ENCODE measurements around the gene ZFYVE16. TPM values are rescaled to one million over a fixed set of nuclear protein-coding genes. Genes with fewer than 3 reads are reported as not detected.

The ZFYVE16 gene
- total RNA-seq, result 10 to 100 TPM; 42.6 to 50.9 (median 46.9) TPM
- polyA plus RNA-seq, result 20.1 TPM
- long read RNA-seq, donor 1, full-length matches to known transcripts, result 10 of 27 reads
- long read RNA-seq, donor 1, partial matches to known transcripts, result 11 of 27 reads
- long read RNA-seq, donor 1, other reads (novel, unspliced or antisense), result 6 of 27 reads
- long read RNA-seq, donor 2, full-length matches to known transcripts, result 3 of 8 reads
- long read RNA-seq, donor 2, partial matches to known transcripts, result 2 of 8 reads
- long read RNA-seq, donor 2, other reads (novel, unspliced or antisense), result 3 of 8 reads
- long read RNA-seq, donor 3, full-length matches to known transcripts, result 19 of 46 reads
- long read RNA-seq, donor 3, partial matches to known transcripts, result 23 of 46 reads
- long read RNA-seq, donor 3, other reads (novel, unspliced or antisense), result 4 of 46 reads
- long read RNA-seq, donor 4, full-length matches to known transcripts, result 3 of 10 reads
- long read RNA-seq, donor 4, partial matches to known transcripts, result 2 of 10 reads
- long read RNA-seq, donor 4, other reads (novel, unspliced or antisense), result 5 of 10 reads

GRCh38 chr5:80407735-80408483, at the start of gene ZFYVE16:
ZFYVE16 (plus strand) TSS chr5:80408064; CDS start chr5:80434148, 26,084 bp downstream.
- intact Hi-C loops (cut with DNase I), result no loop called here
- Histone ChIP-seq H3K4me3 (ENCODE audit: low read length) (peak within 1 kb of the TSS; percentile 82), H3K27ac (ENCODE audit: low read length) (peak within 1 kb of the TSS; percentile 97), H3K9me3 (ENCODE audit: control insufficient read depth, low read length) (no peaks in the 10 kb centered on the region), H3K4me1 (ENCODE audit: control insufficient read depth, insufficient read depth, low read length) (no peaks in the 10 kb centered on the region), H3K27me3 (ENCODE audit: control insufficient read depth, insufficient read depth) (no peaks in the 10 kb centered on the region)
- WGBS, result under 1% methylated on average over 66 of the region's 66 CpGs
- peak; percentile 98 to 99 for ATAC-seq
- DNase-seq, result peak; percentile 99 to 100 (median 100)

- Histone ChIP-seq H3K4me1 (ENCODE audit: control insufficient read depth, insufficient read depth, low read length) (no peaks in the 10 kb centered on the region), H3K9me3 (ENCODE audit: control insufficient read depth, low read length) (no peaks in the 10 kb centered on the region), H3K4me3 (ENCODE audit: low read length) (no peak overlapping the region), H3K27me3 (ENCODE audit: control insufficient read depth, insufficient read depth) (no peaks in the 10 kb centered on the region), H3K27ac (ENCODE audit: low read length) (no peak overlapping the region)
- intact Hi-C loops (cut with DNase I), result loop anchor here in 1 of 4 donors (2.0 kb wide), 1 partner anchor 14 kb away; no protein-coding TSS in a partner anchor
- DNase-seq, result no peak
- ATAC-seq, result no peak
Observed at GRCh38 chr5:80360914-80361444, 46.9 kb upstream of the ZFYVE16 start.

DNA sequence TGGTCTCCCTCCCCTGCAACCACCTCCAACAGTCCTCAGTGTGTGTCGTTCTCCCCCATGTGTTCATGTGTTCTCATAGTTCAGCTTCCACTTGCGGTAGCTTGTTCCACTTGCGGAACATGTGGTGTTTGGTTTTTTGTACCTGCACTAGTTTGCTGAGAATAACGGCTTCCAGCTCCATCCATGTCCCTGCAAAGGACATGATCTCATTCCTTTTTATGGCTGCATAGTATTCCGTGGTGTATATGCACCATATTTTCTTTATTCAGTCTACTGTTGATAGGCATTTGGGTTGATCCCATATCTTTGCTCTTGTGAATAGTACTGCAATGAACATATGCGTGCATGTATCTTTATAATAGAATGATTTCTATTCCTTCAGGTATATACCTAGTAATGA, 43.0 kb upstream of the ZFYVE16 start:
- H3K27ac ChIP-seq (ENCODE audit: low read length), result no peak overlapping the region
- DNase-seq, result no peak
- H3K4me3 ChIP-seq (ENCODE audit: low read length), result no peak overlapping the region
- no peaks in the 10 kb centered on the region for H3K27me3 ChIP-seq (ENCODE audit: control insufficient read depth, insufficient read depth)
- intact Hi-C loops (cut with DNase I), result no loop called here
- H3K4me1 ChIP-seq (ENCODE audit: control insufficient read depth, insufficient read depth, low read length), result no peaks in the 10 kb centered on the region
- ATAC-seq, result no peak
- 94% methylated on average over 6 of the region's 6 CpGs for WGBS
- no peaks in the 10 kb centered on the region for H3K9me3 ChIP-seq (ENCODE audit: control insufficient read depth, low read length)

DNA sequence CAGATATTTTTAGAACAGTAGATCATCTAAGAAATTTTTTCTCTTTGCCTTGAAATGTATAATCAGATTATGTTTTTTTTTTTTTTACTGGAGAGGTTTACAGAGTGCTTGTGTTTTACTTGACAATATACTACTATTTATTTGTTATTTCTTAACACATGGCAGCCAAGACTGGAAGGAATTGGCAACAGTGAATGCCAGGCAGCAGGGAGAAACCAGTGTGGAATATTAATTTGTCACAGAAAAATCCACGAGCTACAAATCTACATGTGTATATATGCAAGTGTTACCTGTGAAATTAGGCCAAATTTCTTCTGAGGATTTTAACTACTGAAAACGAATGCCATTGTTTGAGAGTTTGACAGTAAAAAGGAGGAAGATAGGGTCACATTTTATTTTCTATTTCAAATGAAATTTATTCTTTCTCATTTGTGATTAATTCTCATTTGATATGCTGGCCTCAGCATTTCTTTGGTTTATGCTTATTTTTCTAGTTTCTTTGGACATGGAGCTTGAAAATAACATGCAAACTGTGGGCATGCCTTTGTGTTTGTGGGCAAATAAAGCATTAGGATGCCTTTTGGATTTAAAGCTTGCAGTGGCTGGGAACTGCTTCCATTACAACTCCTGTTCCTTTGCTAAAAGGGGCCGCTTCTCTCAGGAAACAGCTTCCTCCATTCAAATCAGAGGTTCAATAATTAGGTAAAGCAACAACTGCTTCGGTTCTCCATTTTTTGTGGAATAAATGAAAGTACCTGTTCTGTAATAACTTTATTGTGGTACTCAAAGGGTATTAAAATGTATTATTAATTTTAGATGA, 39.0 kb upstream of the ZFYVE16 start:
- Histone ChIP-seq H3K4me1 (ENCODE audit: control insufficient read depth, insufficient read depth, low read length) (no peaks in the 10 kb centered on the region), H3K27ac (ENCODE audit: low read length) (no peak overlapping the region), H3K4me3 (ENCODE audit: low read length) (no peak overlapping the region), H3K27me3 (ENCODE audit: control insufficient read depth, insufficient read depth) (no peaks in the 10 kb centered on the region), H3K9me3 (ENCODE audit: control insufficient read depth, low read length) (no peaks in the 10 kb centered on the region)
- DNase-seq (no peak), ATAC-seq (no peak)
- intact Hi-C loops (cut with DNase I), result no loop called here
- WGBS, result 79% methylated on average over 4 of the region's 4 CpGs

DNA sequence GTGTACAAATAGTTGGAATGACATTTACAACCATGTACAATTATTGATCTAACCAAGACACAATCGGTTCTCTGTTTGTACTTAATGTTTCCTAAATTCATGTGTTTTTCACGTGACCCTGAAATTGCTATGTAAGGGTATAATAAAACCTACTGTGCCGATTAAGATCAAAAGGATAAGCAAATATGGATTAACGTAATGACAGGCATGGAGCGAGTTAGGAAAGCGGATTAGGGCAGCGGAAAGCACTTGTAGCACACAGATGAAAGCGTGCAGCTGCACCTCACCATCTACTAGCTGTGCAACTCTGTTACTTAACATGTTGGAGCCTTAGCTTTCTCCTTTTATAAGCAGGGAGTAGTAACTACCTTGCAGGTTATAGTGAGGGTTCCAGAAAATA, 38.3 kb upstream of the ZFYVE16 start:
- WGBS, result 91% methylated on average over 8 of the region's 8 CpGs
- ATAC-seq, result no peak
- Histone ChIP-seq H3K4me3 (ENCODE audit: low read length) (no peak overlapping the region), H3K27me3 (ENCODE audit: control insufficient read depth, insufficient read depth) (no peaks in the 10 kb centered on the region), H3K4me1 (ENCODE audit: control insufficient read depth, insufficient read depth, low read length) (no peaks in the 10 kb centered on the region), H3K9me3 (ENCODE audit: control insufficient read depth, low read length) (no peaks in the 10 kb centered on the region), H3K27ac (ENCODE audit: low read length) (no peak overlapping the region)
- intact Hi-C loops (cut with DNase I), result no loop called here
- no peak for DNase-seq

DNA sequence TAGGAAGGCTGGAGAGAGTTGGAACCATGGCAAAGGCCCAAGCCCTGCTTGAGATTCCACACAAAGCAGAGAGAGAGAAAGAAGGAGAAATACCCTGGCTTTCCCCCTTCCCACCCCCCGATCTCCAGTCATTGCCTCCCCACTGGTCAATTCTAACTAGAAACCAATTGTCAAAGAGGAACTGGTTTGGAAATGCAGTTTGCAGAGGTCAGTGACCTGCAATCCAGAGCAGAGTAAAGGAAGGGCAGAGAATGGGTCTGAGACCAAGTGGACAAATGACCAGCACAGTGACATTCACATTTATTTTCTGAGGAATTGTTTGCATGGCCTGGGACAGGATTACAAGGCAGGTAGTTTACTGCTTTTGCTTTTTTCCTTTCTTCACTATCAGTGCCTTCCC, 37.5 kb upstream of the ZFYVE16 start:
- Histone ChIP-seq H3K9me3 (ENCODE audit: control insufficient read depth, low read length) (no peaks in the 10 kb centered on the region), H3K27me3 (ENCODE audit: control insufficient read depth, insufficient read depth) (no peaks in the 10 kb centered on the region), H3K4me1 (ENCODE audit: control insufficient read depth, insufficient read depth, low read length) (no peaks in the 10 kb centered on the region), H3K4me3 (ENCODE audit: low read length) (no peak overlapping the region), H3K27ac (ENCODE audit: low read length) (no peak overlapping the region)
- DNase-seq (no peak), ATAC-seq (no peak)
- WGBS, result 44% methylated on average over 1 of the region's 1 CpG
- intact Hi-C loops (cut with DNase I), result no loop called here

DNA sequence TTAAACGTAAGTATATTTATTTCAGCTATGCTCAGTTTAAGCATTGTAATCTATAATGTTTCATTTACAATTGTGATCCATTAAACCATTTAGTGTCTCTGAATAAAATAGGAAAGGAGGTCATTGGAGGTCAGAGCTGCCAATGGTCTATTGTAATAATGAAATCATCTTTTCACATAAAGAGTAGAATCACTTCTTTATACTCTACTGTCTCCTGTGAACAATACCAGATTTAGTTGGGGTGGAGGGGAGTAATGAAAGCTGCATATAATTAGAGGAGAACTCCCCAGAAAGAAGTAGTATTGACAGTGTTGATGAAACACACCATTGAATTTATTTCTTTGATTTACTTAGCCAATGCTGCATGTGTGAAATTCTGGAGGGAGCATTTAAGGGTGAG, 35.1 kb upstream of the ZFYVE16 start:
- ATAC-seq (no peak), DNase-seq (no peak)
- Histone ChIP-seq H3K27ac (ENCODE audit: low read length) (no peak overlapping the region), H3K4me1 (ENCODE audit: control insufficient read depth, insufficient read depth, low read length) (no peaks in the 10 kb centered on the region), H3K27me3 (ENCODE audit: control insufficient read depth, insufficient read depth) (no peaks in the 10 kb centered on the region), H3K4me3 (ENCODE audit: low read length) (no peak overlapping the region), H3K9me3 (ENCODE audit: control insufficient read depth, low read length) (no peaks in the 10 kb centered on the region)
- WGBS, result 92% methylated on average over 1 of the region's 1 CpG
- intact Hi-C loops (cut with DNase I), result no loop called here

- H3K27ac ChIP-seq (ENCODE audit: low read length), result no peak overlapping the region
- no peaks in the 10 kb centered on the region for H3K27me3 ChIP-seq (ENCODE audit: control insufficient read depth, insufficient read depth)
- intact Hi-C loops (cut with DNase I), result loop anchor here in 1 of 4 donors (2.0 kb wide), 1 partner anchor 13 kb away; no protein-coding TSS in a partner anchor
- no peaks in the 10 kb centered on the region for H3K4me1 ChIP-seq (ENCODE audit: control insufficient read depth, insufficient read depth, low read length)
- H3K4me3 ChIP-seq (ENCODE audit: low read length), result no peak overlapping the region
- no peak for ATAC-seq
- DNase-seq, result no peak
- H3K9me3 ChIP-seq (ENCODE audit: control insufficient read depth, low read length), result no peaks in the 10 kb centered on the region
- 97% methylated on average over 3 of the region's 3 CpGs for WGBS
Observed at GRCh38 chr5:80374188-80374587, 33.7 kb upstream of the ZFYVE16 start.

DNA sequence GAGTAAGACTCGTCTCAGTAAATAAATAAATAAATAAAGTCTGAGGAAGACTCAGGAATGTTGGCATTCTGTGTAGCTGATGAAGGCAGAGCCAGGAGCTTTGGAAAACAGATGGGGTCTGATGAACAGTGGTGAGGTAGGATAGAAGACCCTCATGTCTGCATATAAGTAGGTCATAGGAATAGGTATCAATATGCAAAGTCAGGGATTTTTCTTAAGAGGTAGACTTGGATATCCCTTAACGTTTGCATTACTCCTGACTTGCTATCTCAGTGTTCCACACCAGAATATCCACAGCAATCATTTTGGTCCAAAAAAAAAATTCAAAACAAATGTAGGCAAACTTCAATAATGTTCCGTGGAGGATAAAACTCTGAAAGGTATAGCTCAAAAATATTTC, 31.3 kb upstream of the ZFYVE16 start:
- H3K27me3 ChIP-seq (ENCODE audit: control insufficient read depth, insufficient read depth), result no peaks in the 10 kb centered on the region
- intact Hi-C loops (cut with DNase I), result no loop called here
- no peak overlapping the region for H3K4me3 ChIP-seq (ENCODE audit: low read length)
- H3K9me3 ChIP-seq (ENCODE audit: control insufficient read depth, low read length), result no peaks in the 10 kb centered on the region
- no peak overlapping the region for H3K27ac ChIP-seq (ENCODE audit: low read length)
- no peaks in the 10 kb centered on the region for H3K4me1 ChIP-seq (ENCODE audit: control insufficient read depth, insufficient read depth, low read length)
- no peak for DNase-seq
- WGBS, result 89% methylated on average over 3 of the region's 3 CpGs
- no peak for ATAC-seq

GRCh38 chr5:80382488-80382887, 25.4 kb upstream of the ZFYVE16 start:
- no peak for ATAC-seq
- H3K4me1 ChIP-seq (ENCODE audit: control insufficient read depth, insufficient read depth, low read length), result no peaks in the 10 kb centered on the region
- H3K4me3 ChIP-seq (ENCODE audit: low read length), result no peak overlapping the region
- no peak overlapping the region for H3K27ac ChIP-seq (ENCODE audit: low read length)
- intact Hi-C loops (cut with DNase I), result no loop called here
- 95% methylated on average over 4 of the region's 4 CpGs for WGBS
- DNase-seq, result no peak
- no peaks in the 10 kb centered on the region for H3K9me3 ChIP-seq (ENCODE audit: control insufficient read depth, low read length)
- H3K27me3 ChIP-seq (ENCODE audit: control insufficient read depth, insufficient read depth), result no peaks in the 10 kb centered on the region
